ENCODE data around the gene PUSL1. TPM values are rescaled to one million over a fixed set of nuclear protein-coding genes. Genes with fewer than 3 reads are reported as not detected.

Gene PUSL1
- total RNA-seq, 1 experiment from 2014 or later, result 22.7 TPM

- no peaks in the 10 kb centered on the region for H3K27me3 Mint-ChIP-seq (ENCODE audit: unreplicated experiment)
- H3K36me3 Mint-ChIP-seq (ENCODE audit: insufficient read depth, unreplicated experiment), result peaks cover 83% of the 10 kb centered on the region
- TF ChIP-seq CTCF (IDR thresholded peaks at IDR 0.05; ENCODE audit: unreplicated experiment), result no peak
- intact Hi-C loops (cut with micrococcal nuclease; ENCODE audit: unreplicated experiment), result no loop called here
- no peaks in the 10 kb centered on the region for H3K4me1 Mint-ChIP-seq (ENCODE audit: low read depth, unreplicated experiment)
- H3K4me3 Mint-ChIP-seq (ENCODE audit: low read depth, unreplicated experiment), result no peak overlapping the region
- BruUV-seq (replicated peaks), result TSS peak; percentile 30
- DNase-seq, result no peak
- no peaks in the 10 kb centered on the region for H3K9me3 Mint-ChIP-seq (ENCODE audit: low read depth, unreplicated experiment)
- H3K27ac Mint-ChIP-seq (ENCODE audit: unreplicated experiment), result no peak overlapping the region
- CTCF ChIA-PET, result no interaction called here
Observed at GRCh38 chr1:1312450-1313314, 4.3 kb downstream of the PUSL1 start.

GRCh38 chr1:1313500-1314236 lies 5.3 kb downstream of the PUSL1 start:
- Mint-ChIP-seq H3K27me3 (ENCODE audit: unreplicated experiment) (no peaks in the 10 kb centered on the region), H3K4me3 (ENCODE audit: low read depth, unreplicated experiment) (no peak overlapping the region), H3K27ac (ENCODE audit: unreplicated experiment) (no peak overlapping the region), H3K9me3 (ENCODE audit: low read depth, unreplicated experiment) (no peaks in the 10 kb centered on the region), H3K36me3 (ENCODE audit: insufficient read depth, unreplicated experiment) (peaks cover 82% of the 10 kb centered on the region), H3K4me1 (ENCODE audit: low read depth, unreplicated experiment) (no peaks in the 10 kb centered on the region)
- TF ChIP-seq CTCF (IDR thresholded peaks at IDR 0.05; ENCODE audit: unreplicated experiment), result no peak
- no TSS peak for BruUV-seq (replicated peaks)
- CTCF ChIA-PET, result no interaction called here
- intact Hi-C loops (cut with micrococcal nuclease; ENCODE audit: unreplicated experiment), result no loop called here
- no peak for DNase-seq

GRCh38 chr1:1314237-1314586 lies 5.8 kb downstream of the PUSL1 start:
- H3K4me1 Mint-ChIP-seq (ENCODE audit: low read depth, unreplicated experiment), result peaks cover 3% of the 10 kb centered on the region
- no peak overlapping the region for H3K27ac Mint-ChIP-seq (ENCODE audit: unreplicated experiment)
- no TSS peak for BruUV-seq (replicated peaks)
- no peaks in the 10 kb centered on the region for H3K27me3 Mint-ChIP-seq (ENCODE audit: unreplicated experiment)
- no peaks in the 10 kb centered on the region for H3K9me3 Mint-ChIP-seq (ENCODE audit: low read depth, unreplicated experiment)
- intact Hi-C loops (cut with micrococcal nuclease; ENCODE audit: unreplicated experiment), result no loop called here
- CTCF ChIA-PET, result no interaction called here
- TF ChIP-seq CTCF (IDR thresholded peaks at IDR 0.05; ENCODE audit: unreplicated experiment), result no peak
- no peak overlapping the region for H3K4me3 Mint-ChIP-seq (ENCODE audit: low read depth, unreplicated experiment)
- H3K36me3 Mint-ChIP-seq (ENCODE audit: insufficient read depth, unreplicated experiment), result peaks cover 81% of the 10 kb centered on the region
- no peak for DNase-seq

GRCh38 chr1:1314678-1315335 lies 6.4 kb downstream of the PUSL1 start:
- no peak for DNase-seq
- CTCF ChIA-PET, result no interaction called here
- Mint-ChIP-seq H3K4me3 (ENCODE audit: low read depth, unreplicated experiment) (no peak overlapping the region), H3K27me3 (ENCODE audit: unreplicated experiment) (no peaks in the 10 kb centered on the region), H3K9me3 (ENCODE audit: low read depth, unreplicated experiment) (no peaks in the 10 kb centered on the region), H3K36me3 (ENCODE audit: insufficient read depth, unreplicated experiment) (peaks cover 79% of the 10 kb centered on the region), H3K27ac (ENCODE audit: unreplicated experiment) (no peak overlapping the region), H3K4me1 (ENCODE audit: low read depth, unreplicated experiment) (peaks cover 8% of the 10 kb centered on the region)
- BruUV-seq (replicated peaks), result no TSS peak
- no peak for TF ChIP-seq CTCF (IDR thresholded peaks at IDR 0.05; ENCODE audit: unreplicated experiment)
- intact Hi-C loops (cut with micrococcal nuclease; ENCODE audit: unreplicated experiment), result no loop called here

Data from Calu3 (cell line).